ENCODE results near the gene PPP1R12C. TPM values are rescaled to one million over a fixed set of nuclear protein-coding genes. Genes with fewer than 3 reads are reported as not detected.
"Not testable (repeated sequence)": the region's sequence is repeated elsewhere in the genome, so short reads cannot be mapped to it uniquely, and the experiment has no call there.

PPP1R12C gene
- total and polyA plus RNA-seq, 2 donors = 42.9 to 194 TPM

GRCh38 chr19:55158848-55159749 lies 41.7 kb upstream of the PPP1R12C start:
- no peak overlapping the region for H3K4me3 ChIP-seq (ENCODE audit: low read length in 2 of 2)
- no peak overlapping the region for H3K27ac ChIP-seq (ENCODE audit: low read depth in 1 of 2, low read length in 1 of 2)
- no peak for DNase-seq (ENCODE audit: low read depth in 6 of 9, low spot score in 9 of 9)
- H3K9me3 ChIP-seq (ENCODE audit: control insufficient read depth in 2 of 2, insufficient read depth in 1 of 2, low read length in 1 of 2) = peaks cover 3 to 5% of the 10 kb centered on the region in 2 donors
- H3K27me3 ChIP-seq (ENCODE audit: control insufficient read depth in 2 of 2, insufficient read depth in 1 of 2, low read length in 1 of 2) = peaks cover 36 to 69% of the 10 kb centered on the region in 2 donors
- peaks cover 0 to 8% of the 10 kb centered on the region in 2 donors for H3K4me1 ChIP-seq (ENCODE audit: control insufficient read depth in 2 of 2, insufficient read depth in 2 of 2, low read length in 2 of 2)
- 90% methylated on average over 18 of the region's 18 CpGs for WGBS
- no peaks in the 10 kb centered on the region for H3K36me3 ChIP-seq (ENCODE audit: control insufficient read depth in 2 of 2, insufficient read depth in 2 of 2, low read length in 1 of 2)

GRCh38 chr19:55158423-55158822 lies 41.0 kb upstream of the PPP1R12C start:
- no peak overlapping the region for H3K27ac ChIP-seq (ENCODE audit: low read depth in 1 of 2, low read length in 1 of 2)
- H3K27me3 ChIP-seq (ENCODE audit: control insufficient read depth in 2 of 2, insufficient read depth in 1 of 2, low read length in 1 of 2) = peaks cover 36 to 64% of the 10 kb centered on the region in 2 donors
- peaks cover 3 to 5% of the 10 kb centered on the region in 2 donors for H3K9me3 ChIP-seq (ENCODE audit: control insufficient read depth in 2 of 2, insufficient read depth in 1 of 2, low read length in 1 of 2)
- no peak for DNase-seq (ENCODE audit: low read depth in 6 of 9, low spot score in 9 of 9)
- 81% methylated on average over 4 of the region's 4 CpGs for WGBS
- H3K36me3 ChIP-seq (ENCODE audit: control insufficient read depth in 2 of 2, insufficient read depth in 2 of 2, low read length in 1 of 2) = no peaks in the 10 kb centered on the region
- H3K4me3 ChIP-seq (ENCODE audit: low read length in 2 of 2) = no peak overlapping the region
- H3K4me1 ChIP-seq (ENCODE audit: control insufficient read depth in 2 of 2, insufficient read depth in 2 of 2, low read length in 2 of 2) = peaks cover 3 to 8% of the 10 kb centered on the region in 2 donors

GRCh38 chr19:55157064-55157908 lies 39.8 kb upstream of the PPP1R12C start, which contains the start of gene TNNI3:
Gene TNNI3 (minus strand): TSS chr19:55157732. CDS start chr19:55157589, 143 bp downstream.
- H3K36me3 ChIP-seq (ENCODE audit: control insufficient read depth in 2 of 2, insufficient read depth in 2 of 2, low read length in 1 of 2) = no peaks in the 10 kb centered on the region
- H3K9me3 ChIP-seq (ENCODE audit: control insufficient read depth in 2 of 2, insufficient read depth in 1 of 2, low read length in 1 of 2) = peaks cover 3 to 5% of the 10 kb centered on the region in 2 donors
- 61% methylated on average over 39 of the region's 39 CpGs for WGBS
- H3K4me3 ChIP-seq (ENCODE audit: low read length in 2 of 2) = no peak within 1 kb of the TSS
- H3K27me3 ChIP-seq (ENCODE audit: control insufficient read depth in 2 of 2, insufficient read depth in 1 of 2, low read length in 1 of 2) = peaks cover 34 to 56% of the 10 kb centered on the region in 2 donors
- DNase-seq (ENCODE audit: low read depth in 6 of 9, low spot score in 9 of 9) = no peak
- no peak within 1 kb of the TSS for H3K27ac ChIP-seq (ENCODE audit: low read depth in 1 of 2, low read length in 1 of 2)
- H3K4me1 ChIP-seq (ENCODE audit: control insufficient read depth in 2 of 2, insufficient read depth in 2 of 2, low read length in 2 of 2) = peaks cover 3 to 8% of the 10 kb centered on the region in 2 donors

- Histone ChIP-seq H3K27ac (ENCODE audit: low read depth in 1 of 2, low read length in 1 of 2) (no peak overlapping the region), H3K4me1 (ENCODE audit: control insufficient read depth in 2 of 2, insufficient read depth in 2 of 2, low read length in 2 of 2) (peaks cover 3 to 8% of the 10 kb centered on the region in 2 donors), H3K9me3 (ENCODE audit: control insufficient read depth in 2 of 2, insufficient read depth in 1 of 2, low read length in 1 of 2) (peaks cover 6 to 12% of the 10 kb centered on the region in 2 donors), H3K27me3 (ENCODE audit: control insufficient read depth in 2 of 2, insufficient read depth in 1 of 2, low read length in 1 of 2) (peaks cover 26 to 48% of the 10 kb centered on the region in 2 donors), H3K36me3 (ENCODE audit: control insufficient read depth in 2 of 2, insufficient read depth in 2 of 2, low read length in 1 of 2) (no peaks in the 10 kb centered on the region), H3K4me3 (ENCODE audit: low read length in 2 of 2) (no peak overlapping the region)
- DNase-seq (ENCODE audit: low read depth in 6 of 9, low spot score in 9 of 9) = no peak
- whole genome bisulfite sequencing = 18% methylated on average over 52 of the region's 52 CpGs
These were observed 39.0 kb upstream of the PPP1R12C start for GRCh38 chr19:55156202-55157063.

- 17% methylated on average over 5 of the region's 5 CpGs for WGBS
- H3K4me3 ChIP-seq (ENCODE audit: low read length in 2 of 2) = not testable (repeated sequence)
These were observed 38.3 kb upstream of the PPP1R12C start for GRCh38 chr19:55155784-55156183.

GRCh38 chr19:55153652-55154264 lies 36.3 kb upstream of the PPP1R12C start:
- peaks cover 22 to 39% of the 10 kb centered on the region in 2 donors for H3K27me3 ChIP-seq (ENCODE audit: control insufficient read depth in 2 of 2, insufficient read depth in 1 of 2, low read length in 1 of 2)
- H3K9me3 ChIP-seq (ENCODE audit: control insufficient read depth in 2 of 2, insufficient read depth in 1 of 2, low read length in 1 of 2) = peaks cover 3 to 7% of the 10 kb centered on the region in 2 donors
- no peak overlapping the region for H3K27ac ChIP-seq (ENCODE audit: low read depth in 1 of 2, low read length in 1 of 2)
- H3K4me1 ChIP-seq (ENCODE audit: control insufficient read depth in 2 of 2, insufficient read depth in 2 of 2, low read length in 2 of 2) = peaks cover 3 to 4% of the 10 kb centered on the region in 2 donors
- H3K36me3 ChIP-seq (ENCODE audit: control insufficient read depth in 2 of 2, insufficient read depth in 2 of 2, low read length in 1 of 2) = no peaks in the 10 kb centered on the region
- no peak overlapping the region for H3K4me3 ChIP-seq (ENCODE audit: low read length in 2 of 2)
- WGBS = 86% methylated on average over 12 of the region's 12 CpGs
- DNase-seq (ENCODE audit: low read depth in 6 of 9, low spot score in 9 of 9) = no peak

More at GRCh38 chr19:55155784-55156183, 38.3 kb upstream of the PPP1R12C start:
- H3K9me3 ChIP-seq (ENCODE audit: control insufficient read depth in 2 of 2, insufficient read depth in 1 of 2, low read length in 1 of 2); H3K27ac ChIP-seq (ENCODE audit: low read depth in 1 of 2, low read length in 1 of 2); H3K36me3 ChIP-seq (ENCODE audit: control insufficient read depth in 2 of 2, insufficient read depth in 2 of 2, low read length in 1 of 2); H3K4me1 ChIP-seq (ENCODE audit: control insufficient read depth in 2 of 2, insufficient read depth in 2 of 2, low read length in 2 of 2); DNase-seq (ENCODE audit: low read depth in 6 of 9, low spot score in 9 of 9): not testable (repeated sequence)
- H3K27me3 ChIP-seq (ENCODE audit: control insufficient read depth in 2 of 2, insufficient read depth in 1 of 2, low read length in 1 of 2) = peaks cover 20 to 41% of the 10 kb centered on the region in 2 donors

GRCh38 chr19:55152017-55152416 lies 34.6 kb upstream of the PPP1R12C start:
- Histone ChIP-seq H3K27me3 (ENCODE audit: control insufficient read depth in 2 of 2, insufficient read depth in 1 of 2, low read length in 1 of 2) (peaks cover 21 to 45% of the 10 kb centered on the region in 2 donors), H3K4me3 (ENCODE audit: low read length in 2 of 2) (no peak overlapping the region), H3K9me3 (ENCODE audit: control insufficient read depth in 2 of 2, insufficient read depth in 1 of 2, low read length in 1 of 2) (peaks cover 3 to 7% of the 10 kb centered on the region in 2 donors), H3K4me1 (ENCODE audit: control insufficient read depth in 2 of 2, insufficient read depth in 2 of 2, low read length in 2 of 2) (peaks cover 3 to 4% of the 10 kb centered on the region in 2 donors), H3K27ac (ENCODE audit: low read depth in 1 of 2, low read length in 1 of 2) (peak overlapping the region in 1 of 2 donors; percentile 15), H3K36me3 (ENCODE audit: control insufficient read depth in 2 of 2, insufficient read depth in 2 of 2, low read length in 1 of 2) (no peaks in the 10 kb centered on the region)
- no peak for DNase-seq (ENCODE audit: low read depth in 6 of 9, low spot score in 9 of 9)
